Lung microvascular endothelial cell (primary cell): ENCODE results near the gene CAMK1D. TPM values are rescaled to one million over a fixed set of nuclear protein-coding genes. Genes with fewer than 3 reads are reported as not detected.

ENCODE experiments used
- DNase-seq, 2 donors: peaks; one replicate each; pipeline versions ENCODE4 v3.0.0 to v3.0.0-alpha.2; 2010; ENCODE audit warnings: low read depth in 2 of 2
- total RNA-seq: library from RNA; depleted of rRNA; stranded (reverse); fragments of >200 nt; gene quantifications from 2 replicates; pipeline ENCODE4 v1.2.1, GENCODE V29; 2014

CAMK1D gene
- total RNA-seq, 1 donor from 2014 or later, result 1.4 TPM

DNA sequence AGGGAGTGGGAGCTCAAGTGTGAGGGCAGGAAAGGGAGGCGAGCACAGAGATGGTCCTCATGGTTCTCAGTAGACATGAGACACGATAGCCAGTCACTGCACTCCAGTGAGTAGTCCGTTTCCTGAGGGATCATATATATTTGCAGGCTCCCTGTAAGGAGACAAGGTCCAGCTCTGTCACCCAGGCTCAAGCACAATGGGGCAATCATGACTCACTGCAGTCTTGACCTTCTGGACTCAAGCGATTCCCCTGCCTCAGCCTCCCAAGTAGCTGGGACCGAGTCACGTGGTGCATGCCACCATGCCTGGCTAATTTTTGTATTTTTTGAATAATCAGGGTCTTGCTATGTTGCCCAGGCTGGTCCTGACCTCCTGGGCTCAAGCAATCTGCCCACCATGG lies 535.5 kb downstream of the CAMK1D start:
- DNase-seq, result no peak

Other genes starting within 250 kb of the CAMK1D start
- gene SEC61A2, start 219.9 kb upstream of the CAMK1D start, total RNA-seq, result 3.5 and 4.2 TPM in 2 replicates
- gene NUDT5, start 153.7 kb upstream of the CAMK1D start, total RNA-seq, result 34.4 and 37.3 TPM in 2 replicates
- 172 and 185 TPM in 2 replicates for gene CDC123, start 153.4 kb upstream of the CAMK1D start, total RNA-seq